ENCODE data around the gene TECPR1.
A peak's percentile ranks its signal among the peaks of the same experiment; 100 is the strongest.

Gene TECPR1

DNA sequence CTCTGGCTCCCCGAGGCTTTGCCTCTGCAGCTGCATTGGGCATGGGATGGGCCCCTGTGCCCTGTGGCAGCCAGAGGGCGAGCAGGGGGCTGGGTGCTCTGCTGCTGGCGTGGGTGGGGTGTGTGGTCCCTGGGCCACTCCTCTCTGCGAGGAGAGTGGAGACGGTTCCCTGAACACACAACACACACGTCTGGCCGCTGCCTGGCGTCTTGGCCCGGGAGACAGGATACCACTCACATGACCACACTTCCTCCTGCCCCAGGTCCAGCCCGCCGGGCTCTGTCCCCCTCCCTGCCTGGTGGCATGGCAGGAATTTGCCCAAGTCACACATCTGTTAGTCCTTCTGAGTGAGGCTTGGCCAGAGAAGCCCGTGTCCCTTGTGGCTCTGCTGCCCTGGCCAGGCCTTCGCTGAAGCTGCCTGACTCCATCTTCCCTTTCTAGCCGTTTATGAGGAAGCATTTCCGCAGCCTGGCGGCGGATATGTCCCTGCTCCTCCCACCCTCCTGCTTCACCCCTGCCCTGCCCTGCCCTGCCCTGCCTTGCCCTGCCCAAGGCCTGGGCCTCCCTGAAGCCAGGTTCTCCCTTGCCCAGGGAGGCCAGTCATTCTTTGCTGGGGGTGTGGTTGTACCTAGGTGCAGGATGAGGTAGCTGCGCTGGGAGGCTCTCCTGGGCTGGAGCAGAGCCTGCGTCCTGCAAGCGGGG is 32.5 kb upstream of the TECPR1 start:
- DNase-seq, result peak in 1 of 2 donors; percentile 62

DNA sequence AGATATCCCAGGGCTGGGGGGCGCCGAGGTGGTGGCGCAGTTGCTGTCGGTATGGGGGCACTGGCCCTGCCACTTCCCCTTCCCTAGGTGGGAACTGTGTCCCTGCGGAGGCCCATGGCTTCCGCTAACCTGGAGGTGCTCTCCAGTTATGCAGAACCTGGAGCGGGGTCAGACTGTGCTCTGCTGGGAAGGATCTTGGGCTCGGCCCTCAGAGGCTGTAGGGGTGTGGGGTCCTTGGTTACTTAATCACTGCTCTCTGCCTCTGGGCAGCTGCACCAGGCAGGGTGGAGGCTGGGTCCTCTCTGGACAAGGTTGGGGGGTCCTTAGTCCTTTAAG is 31.8 kb upstream of the TECPR1 start:
- no peak for DNase-seq

DNA sequence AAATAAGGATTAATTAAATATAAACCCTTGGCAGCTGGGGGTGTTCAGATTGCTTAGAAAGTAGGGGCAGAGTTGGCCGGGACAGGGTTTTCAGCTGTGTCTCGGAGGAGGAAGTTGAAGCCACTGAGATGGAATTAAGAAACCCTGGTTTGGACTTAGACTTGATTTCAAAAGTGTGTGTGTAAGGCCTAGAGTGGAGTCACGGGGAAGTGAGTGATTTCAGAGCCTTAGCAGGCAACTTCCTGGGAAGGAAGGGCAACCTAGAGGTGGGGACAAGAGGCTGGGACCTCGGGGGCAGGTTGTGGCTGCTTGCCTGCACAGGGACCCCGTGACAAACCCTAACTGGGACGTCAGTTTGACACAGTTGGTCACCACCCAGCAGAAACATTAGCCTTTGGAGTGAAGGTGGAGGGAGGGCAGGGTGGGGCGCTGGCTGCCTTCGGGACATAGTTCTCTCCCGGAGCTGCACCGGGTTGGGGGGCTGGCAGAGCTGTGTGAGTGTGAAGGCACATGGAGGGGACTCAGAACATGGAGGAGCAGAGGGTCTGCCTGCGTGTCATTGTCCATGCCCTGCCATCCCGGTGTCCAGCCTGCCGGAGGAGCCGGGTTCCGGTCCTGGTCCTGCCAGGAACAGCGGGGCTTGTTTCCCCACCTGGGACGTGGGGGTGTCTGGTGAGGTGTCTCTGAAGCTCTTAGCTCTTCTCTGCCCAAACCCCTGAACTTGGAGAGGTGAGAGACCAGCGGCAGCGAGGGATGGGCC is 31.3 kb upstream of the TECPR1 start:
- peak; percentile 12 to 54 for DNase-seq

DNA sequence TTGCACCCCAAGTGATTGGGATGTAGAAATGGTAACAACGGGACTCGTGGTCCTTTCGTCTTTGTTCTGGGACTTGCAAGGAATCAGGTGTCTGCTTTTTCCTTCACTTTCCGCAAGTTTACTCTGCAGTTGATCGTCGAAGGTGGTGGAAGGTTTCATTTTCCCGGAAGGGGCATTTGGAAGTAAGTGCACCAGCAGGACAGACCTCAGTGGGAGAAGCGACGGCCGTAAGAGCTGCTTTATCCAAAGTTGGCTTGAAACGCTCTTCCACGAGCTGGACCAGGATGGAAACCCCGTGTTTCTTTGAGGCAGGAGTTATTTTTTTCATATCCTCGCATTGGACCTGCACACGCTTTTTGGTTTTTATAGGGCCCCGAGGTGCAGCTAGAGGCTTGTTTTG is 30.7 kb upstream of the TECPR1 start:
- DNase-seq, result no peak

DNA sequence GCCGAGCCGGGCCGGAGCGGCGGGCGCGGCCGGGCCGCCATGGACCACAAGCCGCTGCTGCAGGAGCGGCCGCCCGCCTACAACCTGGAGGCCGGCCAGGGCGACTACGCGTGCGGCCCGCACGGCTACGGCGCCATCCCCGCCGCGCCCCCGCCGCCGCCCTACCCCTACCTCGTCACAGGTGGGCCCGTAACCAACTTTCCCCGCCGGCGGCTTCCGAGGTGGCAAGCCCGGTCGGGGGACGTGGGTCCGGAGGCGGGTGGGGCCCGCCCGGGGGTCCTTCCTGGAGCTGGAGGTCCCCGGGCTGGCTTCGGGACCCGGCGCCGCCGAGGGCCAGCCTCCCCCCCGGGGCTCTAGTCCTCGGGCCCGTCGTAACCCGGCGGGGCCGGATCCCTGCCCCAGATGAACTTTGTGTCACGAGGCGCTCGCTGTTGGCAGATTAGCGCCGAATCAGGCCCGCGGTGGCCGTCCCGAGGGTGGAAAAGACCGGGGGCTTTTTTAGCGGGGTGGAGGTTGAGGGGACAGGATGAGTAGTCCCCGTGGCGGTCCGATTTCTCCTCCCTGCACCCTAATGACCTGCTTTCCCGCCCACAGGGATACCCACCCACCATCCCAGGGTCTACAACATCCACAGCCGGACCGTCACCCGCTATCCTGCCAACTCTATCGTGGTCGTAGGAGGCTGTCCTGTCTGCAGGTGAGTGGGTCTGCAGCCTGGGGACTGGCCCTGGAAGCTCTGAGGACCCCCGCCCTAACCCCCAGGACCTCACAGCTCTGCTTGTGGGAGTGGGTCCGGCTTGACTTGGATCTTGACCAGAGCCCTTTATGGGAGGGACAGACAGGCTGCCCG is 29.9 kb upstream of the TECPR1 start:
- peak in 1 of 2 donors; percentile 24 for DNase-seq

DNA sequence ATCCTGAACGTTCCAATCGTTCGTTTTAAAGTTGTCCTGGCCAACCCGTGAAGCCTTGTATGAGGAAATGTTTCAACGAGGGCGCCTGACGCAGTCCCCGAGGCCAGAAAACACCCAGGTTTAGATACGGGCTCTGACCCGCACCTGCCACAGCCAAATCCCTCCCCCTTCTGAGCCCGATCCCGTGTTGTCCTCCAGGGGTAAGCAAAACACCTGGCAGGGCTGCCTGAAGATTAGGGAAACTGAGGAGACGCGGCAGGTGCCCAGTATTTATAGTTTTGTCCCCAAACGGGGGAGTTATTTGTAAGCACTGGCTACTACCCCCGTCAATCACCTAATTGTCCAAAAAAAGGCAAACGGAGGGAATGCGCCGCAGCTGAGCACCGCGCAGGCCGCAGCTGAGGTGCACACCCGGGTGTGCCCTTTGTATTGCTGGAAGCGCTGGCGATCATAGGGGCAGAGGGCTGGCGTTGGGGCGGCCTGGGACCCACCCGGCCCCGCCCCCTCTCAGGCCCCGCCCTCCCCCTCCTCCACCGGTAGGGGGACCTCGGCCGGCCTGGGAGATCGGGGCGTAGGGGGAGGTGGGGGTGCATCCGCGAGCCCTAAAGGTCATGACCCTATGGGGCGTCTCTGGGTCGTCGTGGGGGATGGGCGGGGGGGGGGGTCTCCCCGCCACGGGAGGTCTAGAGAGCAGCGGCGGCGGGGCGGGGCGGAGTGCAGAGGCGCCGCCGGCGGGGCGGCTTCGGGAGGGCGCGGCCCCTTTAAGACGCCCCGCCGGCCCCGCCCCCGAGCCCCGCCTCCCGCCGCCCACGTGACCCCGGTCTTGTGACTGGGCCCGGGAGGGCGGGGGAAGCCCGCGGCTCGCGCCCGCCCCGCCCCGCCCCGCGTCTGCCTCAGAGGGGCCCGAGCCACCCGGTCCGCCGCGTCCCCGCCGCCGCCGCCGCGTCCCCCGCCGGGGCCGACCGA is 29.0 kb upstream of the TECPR1 start, which contains the start of gene BRI3:
Gene BRI3, plus strand, starts transcription at position 896 of the 966 bp plus-strand sequence. CDS start 110 bp downstream, outside the sequence.
- peak; percentile 91 to 92 for DNase-seq

DNA sequence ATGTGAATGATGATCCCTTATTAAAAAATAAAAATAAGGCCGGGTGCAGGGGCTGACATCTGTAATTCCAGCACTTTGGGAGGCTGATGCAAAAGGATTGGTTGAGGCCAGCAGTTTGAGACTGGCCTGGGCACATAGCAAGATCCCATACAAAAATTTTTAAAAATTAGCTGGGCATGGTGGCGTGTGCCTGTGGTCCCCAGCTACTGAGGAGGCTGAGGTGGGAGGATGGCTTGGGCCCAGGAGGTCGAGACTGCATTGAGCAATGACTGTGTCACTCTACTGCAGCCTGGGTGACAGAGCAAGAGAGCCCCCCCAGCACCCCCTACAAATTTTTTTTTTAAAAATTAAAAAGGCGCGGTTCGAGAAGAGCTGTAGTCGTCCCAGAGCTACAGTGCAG is 28.3 kb upstream of the TECPR1 start:
- DNase-seq, result no peak

DNA sequence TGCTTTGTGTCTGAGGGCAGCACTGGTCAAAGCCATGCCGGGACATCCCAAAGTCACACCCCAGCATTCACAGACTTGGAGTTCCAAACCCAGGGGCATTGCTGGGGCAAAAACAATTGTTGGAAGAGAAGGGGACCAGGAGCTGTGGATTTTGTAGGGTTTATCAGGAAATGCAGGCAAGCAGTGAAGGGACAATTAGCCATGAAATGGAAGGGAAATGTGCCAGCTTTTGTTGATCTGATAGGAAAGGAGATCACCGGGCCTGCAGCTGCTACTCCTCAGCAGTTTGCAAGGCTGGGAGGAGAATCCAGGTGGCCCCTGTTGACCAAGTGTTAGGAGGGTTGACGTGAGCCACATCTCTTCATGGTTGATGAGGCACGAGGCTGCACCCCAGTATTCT is 26.9 kb upstream of the TECPR1 start:
- no peak for DNase-seq

DNA sequence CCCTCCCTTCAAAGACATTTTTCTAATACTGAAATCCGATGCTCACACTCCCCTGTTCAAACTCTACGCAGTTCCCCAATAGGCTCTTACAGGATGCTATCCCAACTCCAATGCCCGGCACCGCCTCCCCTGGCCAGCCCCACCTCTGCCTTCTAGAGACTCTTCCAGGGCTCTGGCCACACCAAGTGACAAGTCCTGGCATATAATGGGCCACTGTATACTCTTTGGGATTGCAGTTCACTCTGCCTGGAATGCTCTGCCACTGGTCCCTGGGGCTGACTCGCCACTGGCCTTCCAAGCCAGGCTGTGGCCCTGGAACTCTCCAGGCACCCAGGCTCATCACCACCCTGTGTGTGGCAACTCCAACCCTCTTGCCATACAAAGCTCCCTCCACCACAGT is 26.4 kb upstream of the TECPR1 start:
- DNase-seq, result no peak

DNA sequence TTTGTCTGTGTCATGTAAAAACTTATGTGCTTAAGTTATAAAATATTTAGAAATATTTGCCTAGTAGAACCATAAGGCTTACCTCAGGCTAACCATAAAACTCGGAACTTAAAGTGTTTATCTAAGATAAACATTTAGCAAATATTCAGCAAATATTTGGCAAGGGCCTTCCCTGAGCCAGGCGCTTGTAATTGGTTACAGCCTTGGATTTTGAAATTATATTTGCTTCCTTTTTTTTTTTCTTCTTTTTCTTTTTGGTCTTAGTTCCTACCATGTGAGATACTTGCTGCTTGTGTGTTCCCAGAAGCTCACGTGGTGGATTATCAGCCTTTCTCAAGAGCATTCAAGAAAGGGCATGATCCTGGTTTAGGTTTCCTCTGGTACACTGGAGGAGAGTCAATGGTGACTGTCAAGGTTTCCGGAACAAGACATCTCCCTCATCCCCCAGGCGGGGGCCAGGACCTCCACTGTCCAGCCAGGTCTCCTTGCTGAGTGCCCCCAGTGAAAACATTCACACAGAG is 24.3 kb upstream of the TECPR1 start:
- DNase-seq, result no peak

DNA sequence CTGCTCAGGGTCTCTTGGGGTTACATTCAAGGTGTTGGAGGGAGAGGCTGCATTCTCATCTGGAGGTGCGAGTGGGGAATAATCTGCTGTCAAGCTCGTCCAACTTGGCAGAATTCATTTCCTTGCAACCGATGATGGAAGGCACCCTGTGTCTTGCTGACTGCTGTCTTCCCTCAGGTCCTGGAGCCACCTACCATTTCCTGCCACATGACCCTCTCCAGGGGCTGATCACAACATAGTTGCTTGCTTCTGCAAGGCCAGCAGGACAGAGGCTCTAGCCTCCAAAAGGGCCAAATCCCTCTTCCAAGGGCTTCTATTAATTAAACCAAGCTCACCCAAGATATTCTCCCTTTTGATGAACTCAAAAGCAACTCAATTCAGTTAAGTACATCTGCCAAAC is 15.3 kb upstream of the TECPR1 start:
- no peak for DNase-seq

DNA sequence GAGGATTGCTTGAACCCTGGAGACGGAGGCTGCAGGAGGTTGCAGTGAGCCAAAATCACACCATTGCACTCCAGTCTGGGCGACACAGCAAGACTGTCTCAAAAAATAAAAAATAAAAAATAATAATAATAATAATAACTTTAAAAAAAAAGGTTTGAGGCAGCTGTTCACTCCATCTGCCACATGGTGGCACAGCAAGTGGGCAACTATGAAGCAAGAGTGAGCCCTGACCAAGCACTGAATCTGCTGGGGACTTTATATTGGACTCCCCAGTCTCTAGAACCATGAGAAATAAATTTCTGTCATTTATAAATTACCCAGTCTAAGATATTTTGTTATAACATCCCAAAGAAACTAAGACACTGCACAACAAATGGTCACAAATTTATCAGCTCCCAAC is 14.8 kb upstream of the TECPR1 start:
- DNase-seq, result peak in 1 of 2 donors; percentile 28

DNA sequence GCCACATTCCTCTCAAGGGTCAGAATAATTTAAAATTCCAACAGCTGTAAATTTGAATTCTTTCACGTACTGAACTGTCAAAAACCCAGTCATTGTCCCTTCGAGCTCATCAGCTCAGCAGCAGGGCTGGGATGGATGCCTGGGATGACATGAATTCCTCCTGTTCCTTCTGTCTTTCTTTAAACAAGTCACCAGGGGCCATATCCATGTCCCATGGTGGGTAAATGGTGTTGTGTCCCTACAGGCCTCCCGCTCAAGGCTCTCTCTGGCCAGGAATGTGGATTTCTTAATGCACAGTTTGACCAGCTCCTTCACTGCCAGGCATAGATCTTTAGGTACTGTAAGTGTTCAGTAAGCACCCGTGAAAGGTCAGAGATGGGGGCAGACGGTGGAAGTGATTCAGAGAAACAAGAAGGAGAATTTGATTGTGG is 13.8 kb upstream of the TECPR1 start:
- no peak for DNase-seq

DNA sequence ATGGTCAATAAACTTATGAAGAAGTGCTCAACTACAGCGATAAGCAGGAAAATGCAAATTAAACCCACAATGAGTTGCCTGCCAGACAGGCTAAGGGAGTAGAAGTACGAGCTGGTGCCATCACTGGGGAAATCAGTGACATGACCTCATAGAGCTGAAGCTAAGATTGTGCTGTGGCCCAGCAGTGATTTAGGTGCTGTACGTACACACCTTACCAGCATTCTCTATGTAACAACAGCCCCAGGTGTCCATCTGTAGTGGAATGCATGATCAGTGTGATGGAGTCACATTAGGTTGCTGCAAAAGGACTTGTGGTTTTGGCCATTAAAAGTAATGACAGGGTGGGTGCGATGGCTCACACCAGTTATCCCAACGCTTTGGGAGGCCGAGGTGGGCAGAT is 5.7 kb upstream of the TECPR1 start:
- DNase-seq, result no peak

DNA sequence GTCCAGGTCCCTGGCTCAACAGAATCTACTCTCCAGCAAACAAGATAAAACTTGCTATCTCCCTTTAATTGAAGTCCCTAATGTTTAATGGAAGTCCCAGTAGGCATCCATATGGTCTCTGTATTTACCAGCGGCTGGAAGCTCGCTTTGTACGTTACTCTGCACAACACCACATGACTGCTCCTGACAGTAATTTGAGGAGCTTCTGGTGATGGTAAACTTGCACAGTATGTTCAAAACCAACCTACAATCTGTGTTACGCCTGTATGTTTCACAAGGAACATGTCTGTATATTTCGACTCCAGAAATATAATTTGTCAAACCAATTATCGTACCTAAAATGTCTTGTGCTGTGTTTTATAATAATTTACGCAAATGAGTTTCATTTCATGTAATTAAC is 4.4 kb upstream of the TECPR1 start:
- no peak for DNase-seq

DNA sequence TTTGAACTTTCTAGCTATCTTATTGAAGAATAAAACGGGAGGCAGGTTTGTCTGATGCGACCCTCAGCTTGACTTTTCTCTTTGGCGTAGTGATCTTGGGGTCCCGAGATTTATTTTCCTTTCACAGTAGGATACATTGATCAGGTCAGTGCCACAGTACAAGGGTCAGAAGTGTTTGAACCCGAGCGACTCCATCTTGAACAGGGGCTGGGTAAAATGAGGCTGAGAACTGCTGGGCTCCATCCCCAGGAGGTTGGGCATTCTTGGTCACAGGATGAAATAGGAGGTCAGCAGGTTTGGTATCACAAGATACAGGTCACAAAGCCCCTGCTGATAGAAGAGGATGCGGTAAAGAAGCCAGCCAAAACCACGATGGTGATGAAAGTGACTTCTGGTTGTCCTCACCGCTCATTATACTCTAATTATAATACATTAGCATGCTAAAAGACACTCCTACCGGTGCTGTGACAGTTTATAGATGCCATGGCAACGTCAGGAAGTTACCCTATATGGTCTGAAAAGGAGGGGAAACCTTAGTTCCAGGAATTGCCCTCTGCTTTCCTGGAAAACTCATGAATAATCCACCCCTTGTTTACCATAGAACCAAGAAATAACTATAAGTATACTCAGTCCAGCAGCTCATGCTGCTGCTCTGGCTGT is 3.0 kb upstream of the TECPR1 start:
- DNase-seq, result peak in 1 of 2 donors; percentile 33

DNA sequence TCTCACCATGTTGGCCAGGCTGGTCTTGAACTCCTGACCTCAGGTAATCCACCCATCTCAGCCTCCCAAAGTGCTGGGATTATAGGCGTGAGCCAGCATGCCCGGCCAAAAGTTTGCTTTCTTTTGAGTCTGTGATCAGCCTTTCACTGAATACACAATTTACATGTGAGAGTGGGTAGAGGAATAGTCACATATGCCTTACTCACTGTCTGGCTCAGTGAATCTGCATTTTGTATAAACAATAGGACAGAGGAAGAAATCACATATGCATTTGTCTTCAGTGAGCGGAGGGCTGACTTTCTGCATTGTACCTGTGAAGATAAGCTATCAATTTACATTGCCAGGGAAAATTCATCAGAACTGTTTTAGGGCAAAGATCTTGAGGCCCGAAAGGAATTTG is 2.5 kb upstream of the TECPR1 start:
- DNase-seq, result no peak

DNA sequence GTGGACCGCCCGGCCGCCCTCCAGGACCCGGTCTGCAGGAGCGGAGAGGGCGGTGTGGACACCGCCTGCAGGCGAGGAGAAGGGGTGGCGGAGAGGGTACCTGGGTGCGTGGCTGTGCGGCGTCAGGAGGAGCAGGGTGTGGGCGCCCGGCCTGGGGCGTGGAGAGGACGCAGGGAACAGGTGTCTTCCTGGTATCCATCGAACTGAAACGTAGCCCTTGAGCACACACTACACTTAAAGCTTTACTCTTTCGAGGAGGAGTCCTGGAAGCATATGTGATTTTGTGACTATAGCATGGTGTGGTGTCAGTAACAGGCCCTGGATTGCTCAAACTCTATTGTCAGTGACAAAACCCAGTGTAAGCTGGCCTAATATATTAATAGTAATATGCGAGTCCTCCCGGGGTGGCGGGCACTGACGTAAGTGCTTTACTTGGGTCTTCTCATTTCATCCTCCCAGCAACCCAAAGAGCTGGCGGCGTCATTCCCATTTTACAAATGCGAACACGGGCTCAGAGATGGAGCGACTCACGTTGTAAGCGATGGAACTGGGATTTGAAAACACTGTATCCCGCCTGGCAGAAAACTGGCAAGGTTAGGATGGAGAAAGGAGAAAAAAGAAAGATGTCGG is 508 bp upstream of the TECPR1 start:
- no peak for DNase-seq

DNA sequence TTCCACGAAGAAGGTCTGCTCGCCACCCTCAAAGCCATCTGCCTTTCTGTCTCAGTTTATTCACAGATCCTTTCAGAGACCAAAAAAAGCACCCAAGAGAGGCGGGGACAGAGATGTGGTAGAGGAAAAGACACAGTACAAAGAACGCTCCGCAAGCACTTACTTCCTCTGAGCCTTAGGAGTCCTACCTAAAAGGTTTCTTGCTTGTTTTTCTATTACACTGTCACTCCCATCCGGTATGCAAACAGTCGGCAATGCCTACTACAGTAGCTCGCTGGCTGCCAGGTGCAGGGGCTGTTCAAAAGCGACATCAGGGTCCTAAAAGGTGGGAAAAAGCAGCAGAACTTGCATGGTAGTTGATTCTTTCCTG is 816 bp downstream of the TECPR1 start:
- DNase-seq, result peak; percentile 56 to 70

DNA sequence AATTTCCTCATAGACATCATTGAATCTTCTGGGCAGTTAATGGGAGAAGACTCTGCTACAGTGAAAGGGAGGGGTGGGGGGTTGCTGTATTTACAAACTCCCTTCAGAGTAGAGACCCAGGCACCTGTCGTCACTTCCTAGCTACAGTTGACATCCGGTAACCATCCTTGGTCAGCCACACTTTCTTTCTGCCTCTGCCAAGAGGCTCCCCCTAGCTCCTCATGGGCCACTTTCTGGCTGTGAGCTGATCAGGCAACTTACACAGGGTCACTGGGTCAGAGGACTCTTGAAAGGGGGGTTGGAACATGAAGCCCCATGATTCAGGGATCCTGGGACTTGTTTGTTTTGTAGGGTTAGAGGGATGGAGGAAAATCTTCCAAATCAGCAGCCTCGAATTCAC is 1.2 kb downstream of the TECPR1 start:
- DNase-seq, result peak; percentile 52 to 69

DNA sequence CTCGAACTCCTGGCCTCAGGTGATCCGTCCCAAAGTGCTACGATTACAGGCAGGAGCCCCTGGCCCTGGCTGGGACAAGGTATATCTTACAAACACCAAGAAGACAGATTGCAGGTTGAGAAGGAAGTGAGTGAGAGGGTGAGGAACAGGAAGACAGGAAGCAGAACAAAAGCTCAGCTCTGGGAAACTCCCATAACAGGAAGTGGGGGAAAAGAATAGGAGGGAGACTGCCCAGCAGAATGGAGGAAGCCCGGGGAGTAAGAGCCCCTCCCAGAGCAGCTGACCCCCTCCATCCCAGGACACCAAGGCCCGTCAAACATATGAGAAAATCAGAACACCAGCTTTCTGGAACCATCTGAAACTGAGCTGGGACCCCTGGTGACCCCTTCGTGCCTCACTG is 2.9 kb downstream of the TECPR1 start:
- no peak for DNase-seq
